ENCODE measurements around the gene P2RX7. TPM values are rescaled to one million over a fixed set of nuclear protein-coding genes. Genes with fewer than 3 reads are reported as not detected.

P2RX7 gene
- total RNA-seq, 1 experiment from 2014 or later: 0.55 TPM

GRCh38 chr12:121092034-121092433 lies 40.6 kb upstream of the P2RX7 start:
- Mint-ChIP-seq H3K4me3 (no peak overlapping the region), H3K27ac (no peak overlapping the region), H3K9me3 (peaks cover 5% of the 10 kb centered on the region; the same call in 1 of the 2 replicates), H3K4me1 (peaks cover 19% of the 10 kb centered on the region), H3K27me3 (ENCODE audit: low read depth) (peaks cover 28% of the 10 kb centered on the region), H3K36me3 (no peaks in the 10 kb centered on the region)
- TF ChIP-seq CBFB (CRISPR knock-in tag; IDR thresholded peaks at IDR 0.05; ENCODE audit: low read depth) (no peak), KAT7 (CRISPR knock-in tag; IDR thresholded peaks at IDR 0.05; ENCODE audit: borderline replicate concordance) (no peak), SOX15 (CRISPR knock-in tag; IDR thresholded peaks at IDR 0.05) (no peak), AR (CRISPR knock-in tag; IDR thresholded peaks at IDR 0.05) (no peak), FOXP4 (CRISPR knock-in tag; IDR thresholded peaks at IDR 0.05) (no peak), MXD4 (CRISPR knock-in tag; IDR thresholded peaks at IDR 0.05; ENCODE audit: borderline replicate concordance) (no peak), MAX (CRISPR knock-in tag; IDR thresholded peaks at IDR 0.05) (no peak), ESRRA (CRISPR knock-in tag; IDR thresholded peaks at IDR 0.05; ENCODE audit: borderline replicate concordance) (no peak), ZNF263 (CRISPR knock-in tag; IDR thresholded peaks at IDR 0.05; ENCODE audit: low read depth) (no peak), SMAD3 (CRISPR knock-in tag; IDR thresholded peaks at IDR 0.05; ENCODE audit: borderline replicate concordance) (no peak)
- POLR2A ChIA-PET: no interaction called here
- DNase-seq (ENCODE audit: low spot score) (no peak), ATAC-seq (no peak)
- CTCF ChIA-PET: interaction anchor here (0.8 to 2.8 kb wide), 2 partner anchors 87 to 143 kb away, joined by 3 to 11 read pairs; no protein-coding TSS in a partner anchor

GRCh38 chr12:121093487-121093891 lies 39.2 kb upstream of the P2RX7 start:
- no peak for ATAC-seq
- CTCF ChIA-PET: interaction anchor here (0.8 to 2.8 kb wide), 2 partner anchors 88 to 90 kb away, joined by 3 to 11 read pairs; no protein-coding TSS in a partner anchor
- no peak for DNase-seq (ENCODE audit: low spot score)
- TF ChIP-seq ZNF281 (CRISPR knock-in tag; IDR thresholded peaks at IDR 0.05): no peak
- TF ChIP-seq GABPB1 (CRISPR knock-in tag; IDR thresholded peaks at IDR 0.05): no peak
- TF ChIP-seq IRF2 (CRISPR knock-in tag; IDR thresholded peaks at IDR 0.05; ENCODE audit: borderline replicate concordance, low read depth): no peak
- TF ChIP-seq ZNF219 (CRISPR knock-in tag; IDR thresholded peaks at IDR 0.05; ENCODE audit: borderline replicate concordance): no peak
- TF ChIP-seq ATF6 (CRISPR knock-in tag; IDR thresholded peaks at IDR 0.05): no peak
- TF ChIP-seq OVOL2 (CRISPR knock-in tag; IDR thresholded peaks at IDR 0.05; ENCODE audit: borderline replicate concordance): no peak
- no peak for TF ChIP-seq MLX (CRISPR knock-in tag; IDR thresholded peaks at IDR 0.05)
- TF ChIP-seq ARID4B (CRISPR knock-in tag; IDR thresholded peaks at IDR 0.05; ENCODE audit: borderline replicate concordance): no peak
- peaks cover 28% of the 10 kb centered on the region for H3K27me3 Mint-ChIP-seq (ENCODE audit: low read depth)
- H3K9me3 Mint-ChIP-seq: peaks cover 5% of the 10 kb centered on the region; the same call in 1 of the 2 replicates
- POLR2A ChIA-PET: no interaction called here
- no peak overlapping the region for H3K27ac Mint-ChIP-seq
- peaks cover 17% of the 10 kb centered on the region for H3K4me1 Mint-ChIP-seq
- H3K36me3 Mint-ChIP-seq: no peaks in the 10 kb centered on the region
- H3K4me3 Mint-ChIP-seq: no peak overlapping the region
